Breast epithelium (tissue), 4 donors: ENCODE data around the gene P2RY6. TPM values are rescaled to one million over a fixed set of nuclear protein-coding genes. Genes with fewer than 3 reads are reported as not detected.

ENCODE experiments used
- DNase-seq, 2 donors: peaks; one replicate each; pipeline ENCODE4 v3.0.0-alpha.2; 2019; ENCODE audit warnings: low spot score in 2 of 2
- H3K27ac ChIP-seq, 2 donors: fragments of 200-600 bp; sonication (generic) in 1 of 2; one replicate each; pipeline ENCODE4 v1.5.1; 2016 to 2019; ENCODE audit warnings: mild to moderate bottlenecking in 1 of 2
- H3K27me3 ChIP-seq, 2 donors: fragments of 200-600 bp; sonication (generic) in 1 of 2; one replicate each; pipeline versions ENCODE4 v1.5.1 to v1.6.0; 2017 to 2019; ENCODE audit warnings: control low read depth in 1 of 2, mild to moderate bottlenecking in 1 of 2
- H3K36me3 ChIP-seq: fragments of 200-600 bp; one replicate; pipeline ENCODE4 v1.5.1; 2019
- H3K4me1 ChIP-seq, 2 donors: fragments of 200-600 bp; sonication (generic); one replicate each; pipeline ENCODE4 v1.5.1; 2016 to 2019; ENCODE audit warnings: control low read depth in 1 of 2
- H3K4me3 ChIP-seq, 3 donors: fragments of 200-600 bp; sonication (generic); 1 replicate in 2 of 3; 2 replicates in 1 of 3; pipeline ENCODE4 v1.5.1; 2016 to 2019; ENCODE audit warnings: mild to moderate bottlenecking in 3 of 3, moderate library complexity in 2 of 3
- H3K9me3 ChIP-seq, 2 donors: fragments of 200-600 bp; sonication (generic) in 1 of 2; one replicate each; pipeline ENCODE4 v1.5.1; 2016 to 2019; ENCODE audit warnings: control low read depth in 1 of 2
- CTCF ChIP-seq, 3 donors: fragments of 450-650 bp; IDR thresholded peaks; one replicate each; pipeline ENCODE4 v1.5.1; 2016 to 2017; ENCODE audit warnings: antibody characterized with exemption in 3 of 3, mild to moderate bottlenecking in 3 of 3, moderate library complexity in 3 of 3
- POLR2A ChIP-seq: fragments of 450-650 bp; IDR thresholded peaks from one replicate; pipeline ENCODE4 v1.6.1; 2016; ENCODE audit warnings: antibody characterized with exemption, mild to moderate bottlenecking, moderate library complexity
- POLR2AphosphoS5 ChIP-seq, 3 donors: sonication (generic); formaldehyde crosslinking; IDR thresholded peaks; one replicate each; pipeline ENCODE4 v1.6.1; 2017; ENCODE audit warnings: antibody characterized with exemption in 3 of 3
- intact Hi-C: fragments of 100-400 bp; cut with DNase I; formaldehyde crosslinking; loops from one replicate; pipeline ENCODE4 v1.15.1; 2023; ENCODE audit warnings: low total_unique reads
- total RNA-seq, 3 donors: library from RNA; depleted of rRNA; stranded (reverse); fragments of >200 nt; gene quantifications; one replicate each; pipeline ENCODE4 v1.1.0, GENCODE V29; 2016

P2RY6 gene
- 1 to 10 TPM; 1.6 to 3.4 (median 1.9) TPM for total RNA-seq

GRCh38 chr11:73271936-73272679, at the start of gene P2RY6:
Gene P2RY6 (plus strand): TSS chr11:73272338. CDS start chr11:73296519, 24,181 bp downstream.
- intact Hi-C loops = no loop called here
- DNase-seq = no peak
- Histone ChIP-seq H3K4me1 (no peaks in the 10 kb centered on the region), H3K4me3 (peak within 1 kb of the TSS in 1 of 3 donors; percentile 4), H3K36me3 (no peaks in the 10 kb centered on the region), H3K9me3 (no peaks in the 10 kb centered on the region), H3K27ac (no peak within 1 kb of the TSS), H3K27me3 (no peaks in the 10 kb centered on the region)
- no peak for TF ChIP-seq POLR2AphosphoS5 (IDR thresholded peaks at IDR 0.05)
- no peak for TF ChIP-seq POLR2A
- TF ChIP-seq CTCF (IDR thresholded peaks at IDR 0.05) = no peak

DNA sequence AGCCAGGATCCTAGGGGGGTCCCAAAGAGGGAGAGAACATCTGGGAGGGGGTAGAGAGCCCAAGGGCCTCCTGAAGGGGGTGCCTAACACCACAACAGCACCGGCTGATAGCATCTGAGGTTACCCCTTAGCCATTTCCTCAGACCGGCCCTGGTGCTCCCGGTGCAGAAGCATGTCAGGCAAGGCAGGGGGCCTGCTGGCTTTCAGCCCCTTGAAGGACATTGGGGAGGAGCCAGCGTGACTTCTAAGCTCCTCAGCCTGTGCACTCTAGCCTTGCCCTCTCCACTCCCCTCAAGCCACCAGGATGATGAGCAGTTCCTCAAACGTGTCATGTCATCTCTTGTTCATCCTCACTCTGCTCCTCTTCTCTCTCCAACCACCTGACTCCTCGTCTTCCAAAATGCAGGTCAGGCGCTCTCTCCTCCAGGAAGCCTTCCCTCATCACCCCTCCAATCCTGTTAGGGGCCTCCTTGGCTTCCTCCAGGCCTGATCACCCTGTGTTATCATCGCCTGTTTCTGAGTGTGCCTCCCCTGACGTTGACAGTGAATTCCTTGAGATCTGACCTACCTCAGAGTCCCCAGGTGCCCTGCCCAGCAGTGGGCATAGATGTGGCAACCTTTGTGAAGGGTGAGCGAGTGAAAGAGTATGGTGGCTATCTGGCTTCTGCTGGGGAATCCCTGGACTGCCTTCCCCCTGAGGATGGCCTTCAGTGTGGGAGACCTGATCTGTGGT, 48.0 kb upstream of the P2RY6 start:
- no peaks in the 10 kb centered on the region for H3K36me3 ChIP-seq
- H3K27me3 ChIP-seq = no peaks in the 10 kb centered on the region
- intact Hi-C loops = no loop called here
- H3K4me3 ChIP-seq = no peak overlapping the region
- no peak for DNase-seq
- no peak overlapping the region for H3K27ac ChIP-seq
- H3K4me1 ChIP-seq = peaks cover 0 to 9% of the 10 kb centered on the region in 2 donors
- H3K9me3 ChIP-seq = no peaks in the 10 kb centered on the region
- TF ChIP-seq POLR2A = no peak
- no peak for TF ChIP-seq POLR2AphosphoS5 (IDR thresholded peaks at IDR 0.05)
- no peak for TF ChIP-seq CTCF (IDR thresholded peaks at IDR 0.05)

GRCh38 chr11:73225001-73225686, 47.0 kb upstream of the P2RY6 start:
- no peaks in the 10 kb centered on the region for H3K27me3 ChIP-seq
- H3K4me3 ChIP-seq = no peak overlapping the region
- H3K27ac ChIP-seq = no peak overlapping the region
- DNase-seq = no peak
- intact Hi-C loops = no loop called here
- TF ChIP-seq CTCF (IDR thresholded peaks at IDR 0.05) (no peak), POLR2AphosphoS5 (IDR thresholded peaks at IDR 0.05) (no peak), POLR2A (no peak)
- no peaks in the 10 kb centered on the region for H3K36me3 ChIP-seq
- peaks cover 0 to 9% of the 10 kb centered on the region in 2 donors for H3K4me1 ChIP-seq
- H3K9me3 ChIP-seq = no peaks in the 10 kb centered on the region

DNA sequence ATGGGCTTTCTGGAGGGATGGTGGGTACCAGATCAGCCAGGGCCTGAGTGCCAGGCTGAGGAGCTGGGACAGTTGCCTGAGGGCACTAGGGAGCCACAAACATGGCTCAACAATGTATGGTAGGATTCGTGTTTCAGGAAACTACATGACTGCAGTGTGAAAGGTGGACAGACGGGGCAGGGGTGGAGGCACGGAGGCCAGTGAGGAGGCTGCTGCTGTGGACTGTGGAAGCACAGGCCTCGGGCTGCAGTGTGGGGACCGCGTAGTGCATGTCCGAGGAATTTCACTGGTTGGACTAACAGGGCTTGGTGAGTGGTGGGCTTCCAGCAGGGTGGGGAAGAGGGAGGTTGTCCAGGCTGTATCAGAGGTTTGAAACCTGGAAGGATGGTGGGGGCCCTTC, 46.3 kb upstream of the P2RY6 start:
- H3K27ac ChIP-seq = no peak overlapping the region
- TF ChIP-seq POLR2AphosphoS5 (IDR thresholded peaks at IDR 0.05) = no peak
- TF ChIP-seq POLR2A = no peak
- no peak for TF ChIP-seq CTCF (IDR thresholded peaks at IDR 0.05)
- DNase-seq = no peak
- no peak overlapping the region for H3K4me3 ChIP-seq
- no peaks in the 10 kb centered on the region for H3K36me3 ChIP-seq
- intact Hi-C loops = no loop called here
- H3K27me3 ChIP-seq = no peaks in the 10 kb centered on the region
- no peaks in the 10 kb centered on the region for H3K9me3 ChIP-seq
- H3K4me1 ChIP-seq = peaks cover 0 to 9% of the 10 kb centered on the region in 2 donors
